ENCODE data around the gene MRC1.

MRC1 gene

GRCh38 chr10:17848646-17849045 lies 39.5 kb downstream of the MRC1 start:
- no peak for DNase-seq

DNA sequence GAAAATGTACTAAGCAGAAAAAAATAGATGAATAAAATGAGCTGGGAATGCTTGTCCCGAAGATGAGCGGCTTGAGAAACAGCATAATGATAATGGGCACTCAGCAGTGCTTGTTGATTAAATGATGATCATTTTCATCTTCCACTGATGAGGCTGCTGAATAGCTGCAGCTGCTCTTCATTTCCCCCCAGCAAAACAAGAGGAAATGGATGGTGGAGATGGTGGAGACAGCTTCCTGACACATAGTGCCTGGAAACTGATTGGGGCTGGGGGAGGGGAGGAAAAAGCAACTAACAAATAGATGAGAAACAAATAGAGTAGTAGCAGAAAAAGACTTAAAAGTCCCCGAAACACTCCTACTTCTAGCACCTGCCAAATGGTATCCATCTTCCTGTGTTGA lies 41.4 kb downstream of the MRC1 start:
- DNase-seq, result no peak

DNA sequence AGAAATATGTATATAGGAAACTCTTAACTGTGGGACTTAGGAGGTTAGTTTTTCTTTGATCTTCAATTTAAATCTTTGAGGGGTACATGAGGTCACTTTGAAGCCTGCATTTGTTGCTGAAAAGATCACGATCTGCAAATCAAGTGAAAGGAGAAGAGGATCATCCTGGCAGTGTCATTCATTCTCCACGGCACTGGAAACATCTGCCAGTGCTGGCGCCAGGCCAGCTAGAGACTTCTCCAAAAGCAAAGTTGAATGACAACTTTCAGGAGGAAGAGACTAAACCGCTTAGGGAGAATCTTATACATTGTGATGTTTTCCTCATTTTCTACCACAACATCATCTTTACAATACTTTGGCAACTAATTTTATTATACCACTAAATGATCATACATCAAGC lies 42.5 kb downstream of the MRC1 start:
- peak; percentile 0 for DNase-seq

- DNase-seq, result no peak
Measured at GRCh38 chr10:17854044-17854652, 45.0 kb downstream of the MRC1 start.

- no peak for DNase-seq
Measured at GRCh38 chr10:17857040-17857439, 47.9 kb downstream of the MRC1 start.

DNA sequence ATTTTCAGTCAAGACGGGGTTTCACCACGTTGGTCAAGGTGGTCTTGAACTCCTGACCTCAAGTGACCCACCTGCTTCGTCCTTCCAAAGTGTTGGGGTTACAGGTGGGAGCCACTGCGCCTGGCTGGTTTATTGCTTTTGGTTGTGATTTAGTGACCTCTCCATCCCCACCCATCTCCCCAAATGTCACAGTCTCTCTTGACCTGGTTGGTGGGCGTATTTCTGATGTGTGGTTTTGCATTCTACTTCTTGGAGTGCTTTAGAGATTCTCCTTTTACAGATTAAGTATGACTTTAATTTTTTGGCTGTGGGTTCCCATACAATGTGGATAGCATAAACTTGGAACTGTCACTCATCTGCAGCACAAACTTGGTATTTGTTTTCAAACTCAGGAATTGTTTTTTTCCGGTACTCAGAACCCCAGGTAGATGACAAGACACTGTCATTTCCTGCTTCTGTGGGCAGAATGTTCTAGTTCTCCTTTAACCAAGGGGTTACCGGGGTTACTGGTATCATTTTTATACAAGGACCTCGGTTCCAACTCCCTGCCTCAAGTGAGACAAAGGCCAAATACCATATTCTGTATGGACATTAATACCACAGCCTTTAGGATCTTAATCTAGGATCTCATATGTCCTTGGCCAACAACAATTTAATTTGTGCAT lies 50.5 kb downstream of the MRC1 start:
- no peak for DNase-seq

DNA sequence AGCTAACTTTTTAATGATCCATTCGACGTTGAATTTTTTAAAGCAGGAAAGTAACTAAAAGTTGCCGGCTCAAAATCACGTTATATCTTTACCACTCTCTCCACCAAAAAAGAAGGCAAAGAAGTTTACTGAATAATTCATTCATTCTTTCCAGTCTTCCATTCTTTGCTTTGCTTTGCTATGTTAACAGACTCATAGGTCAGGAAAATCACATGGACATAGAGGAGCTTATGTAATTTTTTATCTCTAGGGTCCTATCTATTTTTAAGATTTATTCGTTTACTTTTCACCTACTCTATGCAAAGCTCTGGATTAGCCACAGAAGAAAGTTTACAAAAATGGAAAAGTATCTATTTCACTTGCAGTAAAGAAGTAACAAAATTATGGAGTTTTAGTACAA lies 52.6 kb downstream of the MRC1 start:
- DNase-seq, result no peak

GRCh38 chr10:17865351-17865750 lies 56.2 kb downstream of the MRC1 start:
- DNase-seq, result no peak

GRCh38 chr10:17866346-17866745 lies 57.2 kb downstream of the MRC1 start:
- DNase-seq, result no peak

- DNase-seq, result no peak
Measured at GRCh38 chr10:17867056-17867455, 57.9 kb downstream of the MRC1 start.

DNA sequence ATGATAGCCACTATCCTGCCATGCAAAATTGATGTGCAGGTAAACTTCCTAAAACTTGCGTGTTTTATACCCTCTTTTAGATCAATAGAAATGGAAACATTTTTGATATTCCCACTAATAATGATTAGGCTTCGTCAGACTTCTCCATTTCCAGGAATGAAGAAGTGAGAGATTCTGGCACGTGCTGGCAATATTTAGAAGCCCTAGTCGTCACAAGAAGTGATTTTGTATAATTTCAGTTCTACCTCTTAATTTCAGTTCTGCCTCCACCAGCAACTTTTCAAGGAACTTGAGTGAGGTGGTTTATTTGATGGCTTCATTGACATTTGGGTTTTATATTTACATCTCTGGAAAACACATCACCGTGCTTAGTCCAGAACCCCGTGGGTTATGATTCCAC lies 61.9 kb downstream of the MRC1 start:
- DNase-seq, result no peak

GRCh38 chr10:17872191-17873091 lies 63.3 kb downstream of the MRC1 start:
- no peak for DNase-seq

GRCh38 chr10:17873946-17874345 lies 64.8 kb downstream of the MRC1 start:
- no peak for DNase-seq

DNA sequence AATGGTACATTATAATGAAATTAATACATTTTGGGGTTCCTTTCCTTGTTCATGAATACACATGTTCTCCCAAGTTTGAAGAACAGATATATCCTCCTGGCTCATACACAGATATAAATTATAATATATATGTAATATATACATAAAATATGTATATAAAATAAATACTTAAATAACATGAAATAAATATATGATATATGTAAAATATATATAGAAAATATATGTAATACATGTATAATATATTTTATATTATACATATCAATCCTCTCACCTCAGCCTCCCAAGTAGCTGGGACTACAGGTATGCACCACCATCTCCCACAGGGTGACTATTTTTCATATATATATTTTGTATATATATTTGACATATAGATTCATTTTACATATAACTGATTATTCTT lies 68.0 kb downstream of the MRC1 start:
- no peak for DNase-seq

GRCh38 chr10:17878896-17879295 lies 69.7 kb downstream of the MRC1 start:
- DNase-seq, result no peak

GRCh38 chr10:17880601-17881000 lies 71.5 kb downstream of the MRC1 start:
- DNase-seq, result no peak

GRCh38 chr10:17882557-17882956 lies 73.4 kb downstream of the MRC1 start:
- DNase-seq, result no peak

- DNase-seq, result no peak
Measured at GRCh38 chr10:17883621-17884020, 74.5 kb downstream of the MRC1 start.

- DNase-seq, result no peak
Measured at GRCh38 chr10:17888189-17888588, 79.0 kb downstream of the MRC1 start.

- peak; percentile 1 for DNase-seq
Measured at GRCh38 chr10:17891435-17891834, 82.3 kb downstream of the MRC1 start.

GRCh38 chr10:17904564-17904963 lies 95.4 kb downstream of the MRC1 start:
- no peak for DNase-seq

- no peak for DNase-seq
Measured at GRCh38 chr10:17905491-17905890, 96.3 kb downstream of the MRC1 start.

GRCh38 chr10:17906002-17906401 lies 96.9 kb downstream of the MRC1 start:
- no peak for DNase-seq

DNA sequence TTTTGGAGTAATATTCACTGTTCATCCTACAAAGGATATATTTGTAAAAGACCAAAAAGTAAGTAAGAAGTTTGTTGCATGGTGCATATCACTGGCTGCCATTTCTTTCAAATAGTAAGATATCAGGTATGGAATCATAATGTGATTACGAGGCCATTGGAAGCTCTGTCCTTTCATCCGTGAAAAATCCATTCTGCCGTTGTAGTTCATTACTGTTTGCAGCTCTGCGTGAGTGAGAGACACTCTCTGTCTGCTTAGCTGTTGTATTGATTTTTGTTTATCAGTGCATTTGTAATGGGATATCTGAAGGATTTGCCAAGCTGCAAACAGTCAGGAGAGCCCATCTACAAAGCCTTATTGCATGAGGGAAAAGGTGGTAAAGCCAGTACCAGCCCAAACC lies 98.5 kb downstream of the MRC1 start:
- no peak for DNase-seq
